ENCODE measurements around the gene SPTLC2.

GRCh38 chr14:77579780-77580179 is 36.7 kb downstream of the SPTLC2 start:
- no peak for TF ChIP-seq POLR2A (IDR thresholded peaks at IDR 0.05)
- no peak for TF ChIP-seq CTCF (IDR thresholded peaks at IDR 0.05)
